SK-N-MC (cell line): Measurements from ENCODE around the gene CDKAL1.

Source experiments
- EZH2 ChIP-seq: fragments of 200-600 bp; sonication (generic); IDR thresholded peaks from one replicate; pipeline ENCODE4 v1.6.1; 2017; ENCODE audit warnings: antibody characterized with exemption
- FOXP2 ChIP-seq: optimal IDR thresholded peaks from 2 replicates; pipeline ENCODE3; 2011; ENCODE audit warnings: mild to moderate bottlenecking, moderate library complexity; ENCODE audit not compliant: insufficient read depth; ENCODE audit errors: extremely low read length, control extremely low read depth
- POLR2AphosphoS5 ChIP-seq: IDR thresholded peaks from 2 replicates; pipeline ENCODE4 v1.6.1; 2012; ENCODE audit warnings: mild to moderate bottlenecking, low read depth, low read length, borderline replicate concordance

- TF ChIP-seq POLR2AphosphoS5 (no peak), EZH2 (no peak), FOXP2 (no peak)
These were observed 745.4 kb downstream of the CDKAL1 start for GRCh38 chr6:21279619-21280018.
